Left lung (tissue), 10 donors: ENCODE data around the gene SP100. TPM values are rescaled to one million over a fixed set of nuclear protein-coding genes. Genes with fewer than 3 reads are reported as not detected.

Experiments used
- ATAC-seq: fragments of 200-7000 bp; cut with Tn5 transposase; one replicate; pipeline ENCODE4 v1.9.1; 2020; ENCODE audit warnings: moderate library complexity
- DNase-seq, 4 donors: peaks; one replicate each; pipeline ENCODE4 v3.0.0-alpha.2; 2013 to 2020
- H3K27ac ChIP-seq, 2 donors: fragments of 200-600 bp; sonication (generic) in 1 of 2; one replicate each; pipeline versions ENCODE4 v1.5.0 to v1.8.0; 2020 to 2021
- H3K27me3 ChIP-seq, 2 donors: fragments of 200-600 bp; sonication (generic) in 1 of 2; one replicate each; pipeline versions ENCODE4 v1.5.0 to v1.8.0; 2020 to 2021
- H3K36me3 ChIP-seq, 2 donors: fragments of 200-600 bp; sonication (generic) in 1 of 2; one replicate each; pipeline versions ENCODE4 v1.5.0 to v1.8.0; 2020 to 2021
- H3K4me1 ChIP-seq, 2 donors: fragments of 200-600 bp; one replicate each; pipeline ENCODE4 v1.8.0; 2021
- H3K4me3 ChIP-seq, 2 donors: fragments of 200-600 bp; sonication (generic) in 1 of 2; one replicate each; pipeline versions ENCODE4 v1.5.0 to v1.8.0; 2020 to 2021; ENCODE audit warnings: mild to moderate bottlenecking in 1 of 2
- H3K9me3 ChIP-seq, 2 donors: fragments of 200-600 bp; sonication (generic) in 1 of 2; one replicate each; pipeline versions ENCODE4 v1.5.0 to v1.8.0; 2020 to 2021
- intact Hi-C, 2 donors: fragments of 100-400 bp; cut with DNase I; formaldehyde crosslinking; loops; one replicate each; pipeline versions ENCODE4 v1.11.2 to v1.14.2; 2022
- polyA plus RNA-seq, 6 donors: library from polyadenylated mRNA; unstranded; fragments of 120-200 nt; gene quantifications; one replicate each; pipeline ENCODE4 v1.2.1, GENCODE V29; 2013; ENCODE audit not compliant: insufficient read length in 6 of 6
- total RNA-seq, 2 donors: library from RNA; stranded (reverse); fragmentation: NEBNext Ultra II Directional; extraction: Animal tissue kit (Norgen Biotek cat#: 25700); gene quantifications; one replicate each; pipeline ENCODE4 v1.2.1, GENCODE V29; 2021
- TF ChIP-seq, protein P1 (sequence below), 2 donors: fragments of 200-600 bp; sonication (generic) in 1 of 2; IDR thresholded peaks; one replicate each; pipeline versions ENCODE4 v1.5.0 to v1.8.0; 2021; ENCODE audit warnings: antibody characterized with exemption in 2 of 2
- donor health status: DM: no; HTN: yes; CAD: no.
- donor health status: DM: no; HTN: no; CAD: no.

The SP100 gene
- total and polyA plus RNA-seq, 8 donors: 55.1 to 134 (median 68.3) TPM

DNA sequence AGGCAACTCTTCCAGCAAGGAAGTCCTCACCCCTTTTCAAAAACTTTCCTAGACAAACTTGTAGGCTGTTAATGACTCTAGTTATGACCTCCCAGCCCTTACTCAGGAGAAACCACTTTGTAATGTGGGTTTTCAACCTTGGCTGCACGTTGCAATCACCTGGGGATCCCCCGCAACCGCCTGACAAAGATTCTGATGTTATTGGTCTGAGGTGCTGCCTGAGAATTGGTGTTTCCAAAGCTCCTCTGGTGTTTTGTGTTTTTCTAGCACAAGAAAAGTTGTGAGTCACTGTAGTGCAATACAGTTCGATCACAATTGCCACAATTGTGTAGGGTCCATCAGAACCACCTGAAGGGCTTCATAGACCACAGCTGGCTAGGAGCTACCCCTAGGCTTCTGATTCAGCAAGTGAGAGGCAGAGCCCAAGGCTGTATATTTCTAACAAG, 121.6 kb downstream of the SP100 start:
- TF ChIP-seq, protein P1, sequence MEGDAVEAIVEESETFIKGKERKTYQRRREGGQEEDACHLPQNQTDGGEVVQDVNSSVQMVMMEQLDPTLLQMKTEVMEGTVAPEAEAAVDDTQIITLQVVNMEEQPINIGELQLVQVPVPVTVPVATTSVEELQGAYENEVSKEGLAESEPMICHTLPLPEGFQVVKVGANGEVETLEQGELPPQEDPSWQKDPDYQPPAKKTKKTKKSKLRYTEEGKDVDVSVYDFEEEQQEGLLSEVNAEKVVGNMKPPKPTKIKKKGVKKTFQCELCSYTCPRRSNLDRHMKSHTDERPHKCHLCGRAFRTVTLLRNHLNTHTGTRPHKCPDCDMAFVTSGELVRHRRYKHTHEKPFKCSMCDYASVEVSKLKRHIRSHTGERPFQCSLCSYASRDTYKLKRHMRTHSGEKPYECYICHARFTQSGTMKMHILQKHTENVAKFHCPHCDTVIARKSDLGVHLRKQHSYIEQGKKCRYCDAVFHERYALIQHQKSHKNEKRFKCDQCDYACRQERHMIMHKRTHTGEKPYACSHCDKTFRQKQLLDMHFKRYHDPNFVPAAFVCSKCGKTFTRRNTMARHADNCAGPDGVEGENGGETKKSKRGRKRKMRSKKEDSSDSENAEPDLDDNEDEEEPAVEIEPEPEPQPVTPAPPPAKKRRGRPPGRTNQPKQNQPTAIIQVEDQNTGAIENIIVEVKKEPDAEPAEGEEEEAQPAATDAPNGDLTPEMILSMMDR (IDR thresholded peaks at IDR 0.05): no peak
- Histone ChIP-seq H3K9me3 (peaks cover 0 to 4% of the 10 kb centered on the region in 2 donors), H3K4me1 (no peaks in the 10 kb centered on the region), H3K4me3 (no peak overlapping the region), H3K27ac (no peak overlapping the region), H3K36me3 (peaks cover 0 to 37% of the 10 kb centered on the region in 2 donors), H3K27me3 (no peaks in the 10 kb centered on the region)
- ATAC-seq (no peak), DNase-seq (no peak)
- intact Hi-C loops: no loop called here

DNA sequence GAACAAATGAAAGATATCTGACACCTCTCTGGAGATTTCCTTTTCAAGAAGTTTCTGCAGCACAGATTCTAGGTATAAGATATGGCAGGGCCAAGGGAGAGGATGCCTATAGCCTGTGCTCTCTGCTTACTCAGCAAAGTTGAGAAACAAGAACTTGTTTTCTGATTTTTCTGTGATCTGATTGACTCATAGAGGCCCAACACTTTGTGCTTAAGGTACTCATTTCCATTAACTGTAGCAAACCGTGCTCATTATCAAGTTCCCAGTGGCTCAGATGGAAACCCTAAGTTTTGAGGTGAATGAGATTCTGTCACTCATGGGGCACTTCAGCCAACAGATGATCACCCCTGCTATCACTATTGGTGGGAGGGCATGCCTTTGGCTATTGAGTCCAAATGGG, 124.3 kb downstream of the SP100 start:
- H3K27ac ChIP-seq: no peak overlapping the region
- no peak for ATAC-seq
- no peaks in the 10 kb centered on the region for H3K4me1 ChIP-seq
- H3K9me3 ChIP-seq: peaks cover 0 to 7% of the 10 kb centered on the region in 2 donors
- H3K27me3 ChIP-seq: no peaks in the 10 kb centered on the region
- peaks cover 0 to 61% of the 10 kb centered on the region in 2 donors for H3K36me3 ChIP-seq
- no peak for DNase-seq
- no peak overlapping the region for H3K4me3 ChIP-seq
- intact Hi-C loops: no loop called here
- TF ChIP-seq, protein P1 (IDR thresholded peaks at IDR 0.05): no peak

DNA sequence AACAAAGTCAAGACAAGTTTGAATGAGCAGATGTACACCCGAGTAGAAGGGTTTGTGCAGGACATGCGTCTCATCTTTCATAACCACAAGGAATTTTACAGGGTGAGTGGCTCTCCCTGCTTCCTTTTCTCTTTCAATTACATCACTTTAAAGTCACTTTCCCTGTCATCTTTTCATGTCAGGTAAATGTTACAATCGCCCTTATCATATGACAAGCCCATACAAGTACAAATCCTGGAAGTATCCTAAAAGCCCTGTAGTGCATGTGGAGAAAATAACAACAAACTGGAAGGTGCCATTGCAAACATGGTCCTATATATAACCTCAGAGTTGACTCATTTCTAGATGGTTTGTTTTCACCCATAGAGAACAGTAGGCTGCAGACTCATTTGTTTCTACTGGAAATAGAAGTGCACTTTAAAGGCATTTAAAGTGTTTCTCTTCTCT, 126.0 kb downstream of the SP100 start:
- Histone ChIP-seq H3K4me3 (no peak overlapping the region), H3K27ac (no peak overlapping the region), H3K9me3 (peaks cover 0 to 7% of the 10 kb centered on the region in 2 donors), H3K4me1 (no peaks in the 10 kb centered on the region), H3K27me3 (no peaks in the 10 kb centered on the region), H3K36me3 (peaks cover 0 to 61% of the 10 kb centered on the region in 2 donors)
- TF ChIP-seq, protein P1 (IDR thresholded peaks at IDR 0.05): no peak
- intact Hi-C loops: no loop called here
- ATAC-seq (no peak), DNase-seq (no peak)

DNA sequence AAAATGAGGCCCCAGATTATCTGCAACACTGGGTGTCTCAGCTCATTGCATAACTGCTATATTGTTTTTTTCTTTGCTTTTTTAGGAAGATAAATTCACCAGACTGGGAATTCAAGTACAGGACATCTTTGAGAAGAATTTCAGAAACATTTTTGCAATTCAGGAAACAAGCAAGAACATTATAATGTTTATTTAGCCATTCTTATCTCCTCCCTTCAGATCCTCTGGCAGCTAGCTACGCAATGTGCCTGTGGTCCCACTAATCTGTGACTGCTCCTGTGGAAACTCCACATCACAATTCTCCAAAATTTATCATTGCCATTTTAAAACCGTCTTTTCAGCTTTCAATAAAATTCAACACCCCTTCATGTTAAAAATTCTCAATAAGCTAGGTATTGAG, 126.8 kb downstream of the SP100 start:
- Histone ChIP-seq H3K27ac (no peak overlapping the region), H3K4me1 (no peaks in the 10 kb centered on the region), H3K9me3 (peaks cover 0 to 7% of the 10 kb centered on the region in 2 donors), H3K36me3 (peaks cover 0 to 61% of the 10 kb centered on the region in 2 donors), H3K27me3 (no peaks in the 10 kb centered on the region), H3K4me3 (no peak overlapping the region)
- intact Hi-C loops: no loop called here
- DNase-seq: no peak
- ATAC-seq: no peak
- TF ChIP-seq, protein P1 (IDR thresholded peaks at IDR 0.05): no peak

DNA sequence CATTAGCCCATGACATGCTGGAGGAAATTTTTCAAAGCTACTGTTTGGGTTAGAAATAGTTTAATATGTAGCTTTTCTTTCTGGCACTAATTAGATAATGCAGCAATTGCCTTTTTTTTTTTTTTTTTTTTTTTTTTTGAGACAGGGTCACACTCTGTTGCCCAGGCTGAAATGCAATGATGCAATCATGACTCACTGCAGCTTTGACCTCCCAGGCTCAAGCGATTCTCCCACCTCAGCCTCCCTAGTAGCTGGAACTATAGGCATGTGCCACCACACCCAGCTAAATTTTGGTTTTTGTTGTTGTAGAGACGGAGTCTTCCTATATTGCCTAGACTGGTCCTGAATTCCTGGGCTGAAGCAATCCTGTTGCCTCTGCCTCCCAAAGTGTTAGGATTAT, 136.2 kb downstream of the SP100 start:
- Histone ChIP-seq H3K27ac (no peak overlapping the region), H3K27me3 (no peaks in the 10 kb centered on the region), H3K4me1 (no peaks in the 10 kb centered on the region), H3K9me3 (peaks cover 0 to 13% of the 10 kb centered on the region in 2 donors), H3K36me3 (no peaks in the 10 kb centered on the region), H3K4me3 (no peak overlapping the region)
- DNase-seq: no peak
- intact Hi-C loops: no loop called here
- ATAC-seq: no peak
- TF ChIP-seq, protein P1 (IDR thresholded peaks at IDR 0.05): no peak
